GM18951 (cell line): ENCODE data around the gene SLX9.

ENCODE experiments used
- POLR2A ChIP-seq: IDR thresholded peaks from 4 replicates; pipeline ENCODE4 v1.6.1; 2011; ENCODE audit warnings: mild to moderate bottlenecking; ENCODE audit not compliant: insufficient read length, insufficient read depth; ENCODE audit errors: extremely low read depth
- in situ Hi-C: fragments of 300-500 bp; cut with MboI; formaldehyde crosslinking; loops from one replicate; pipeline ENCODE4 v1.12.0; 2022; ENCODE audit warnings: low sequenced_read_pairs, mixed read lengths, inconsistent platforms; ENCODE audit not compliant: unreplicated experiment

SLX9 gene

DNA sequence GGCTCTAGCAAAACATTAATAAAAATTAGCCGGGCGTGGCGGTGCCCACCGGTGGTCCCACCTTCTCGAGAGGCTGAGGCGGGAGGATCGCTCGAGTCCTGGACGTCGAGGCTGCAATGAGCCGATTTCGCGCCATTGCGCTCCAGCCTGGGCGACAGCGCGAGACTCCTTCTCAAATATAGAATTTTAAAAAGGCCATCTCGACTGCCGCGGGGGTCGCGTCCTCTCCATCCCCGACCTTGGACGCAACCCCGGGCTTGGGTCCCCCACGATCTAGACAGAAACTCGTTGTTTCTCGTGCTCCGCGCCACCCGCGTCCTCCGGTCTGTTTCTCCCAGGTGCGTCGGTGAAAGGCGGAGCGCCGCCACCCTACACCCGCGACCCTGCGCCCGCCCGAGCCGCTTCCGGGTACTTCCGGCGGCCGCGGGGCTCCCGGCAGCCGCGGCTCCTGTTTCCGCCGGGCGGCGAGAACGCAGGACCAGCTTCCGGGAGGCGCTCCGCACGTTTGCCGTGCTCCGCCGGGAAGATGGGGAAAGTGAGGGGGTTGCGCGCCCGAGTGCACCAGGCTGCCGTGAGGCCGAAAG is at the start of gene SLX9:
Gene SLX9, plus strand, starts transcription at position 498 of the 584 bp plus-strand sequence. Its CDS starts 29 bp downstream, at position 527.
- in situ Hi-C loops, result loop anchor here (5.0 to 10.0 kb wide), 2 partner anchors 52 to 185 kb away; no protein-coding TSS in a partner anchor

DNA sequence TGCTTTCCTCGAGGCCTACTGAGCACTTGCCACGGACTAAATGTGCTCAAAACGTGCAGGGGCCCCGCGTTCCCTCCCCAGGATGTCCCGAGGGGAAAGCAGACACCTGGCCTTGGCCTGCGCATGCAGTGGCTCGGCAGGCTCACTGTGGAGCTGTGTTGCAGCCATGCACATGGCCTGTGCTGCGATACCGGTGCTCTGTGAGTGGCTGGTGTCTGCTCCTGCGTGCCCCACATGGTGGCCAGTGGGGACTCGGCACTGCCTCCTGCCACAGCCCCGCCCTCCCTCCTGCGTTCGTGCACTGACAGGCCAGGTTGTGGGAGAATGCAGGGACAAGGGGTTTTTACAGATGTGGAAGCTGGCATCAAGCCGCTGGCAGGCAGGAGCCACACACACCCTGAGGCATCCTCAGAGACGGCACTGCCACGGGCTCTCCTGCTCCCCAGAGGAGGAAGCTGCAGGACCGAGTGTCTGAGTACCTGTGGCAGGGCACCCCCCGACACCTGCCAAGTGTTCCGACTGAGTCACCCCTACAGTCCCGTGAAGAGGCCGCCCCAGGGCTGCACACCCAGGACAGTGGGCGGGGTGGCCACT is 49.4 kb upstream of the SLX9 start:
- no peak for TF ChIP-seq POLR2A
- in situ Hi-C loops, result no loop called here

More for the DNA sequence above, at the start of gene SLX9:
- peak; percentile 89 for TF ChIP-seq POLR2A

DNA sequence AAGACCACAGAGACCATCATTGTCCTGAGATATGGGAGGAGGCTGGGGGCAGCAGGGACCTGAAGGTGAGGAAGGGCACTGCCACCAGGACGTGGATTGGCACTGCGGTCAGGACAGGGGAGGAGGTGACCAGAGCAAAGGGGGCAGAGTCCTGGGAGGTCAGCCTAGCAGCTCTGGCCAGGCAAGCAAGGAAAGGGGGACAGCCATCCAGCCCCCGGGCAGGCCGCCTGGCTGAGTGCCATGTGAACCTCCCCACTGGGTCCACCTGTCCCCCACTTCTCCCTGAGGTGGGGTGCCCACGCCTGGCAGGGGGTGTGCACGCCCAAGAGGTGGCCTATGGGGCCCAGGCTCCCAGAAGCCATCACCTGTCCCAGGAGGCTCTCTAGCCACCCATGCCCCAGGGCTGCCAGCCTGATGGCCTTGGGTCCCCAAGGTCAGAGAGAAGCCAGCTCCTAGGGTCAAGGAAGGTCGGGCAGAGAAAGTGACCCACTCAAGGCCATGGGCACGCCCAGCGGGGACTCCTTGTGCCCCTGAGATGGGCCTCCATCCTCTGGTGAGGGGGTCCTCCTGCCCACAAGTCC is 48.8 kb upstream of the SLX9 start:
- no peak for TF ChIP-seq POLR2A

DNA sequence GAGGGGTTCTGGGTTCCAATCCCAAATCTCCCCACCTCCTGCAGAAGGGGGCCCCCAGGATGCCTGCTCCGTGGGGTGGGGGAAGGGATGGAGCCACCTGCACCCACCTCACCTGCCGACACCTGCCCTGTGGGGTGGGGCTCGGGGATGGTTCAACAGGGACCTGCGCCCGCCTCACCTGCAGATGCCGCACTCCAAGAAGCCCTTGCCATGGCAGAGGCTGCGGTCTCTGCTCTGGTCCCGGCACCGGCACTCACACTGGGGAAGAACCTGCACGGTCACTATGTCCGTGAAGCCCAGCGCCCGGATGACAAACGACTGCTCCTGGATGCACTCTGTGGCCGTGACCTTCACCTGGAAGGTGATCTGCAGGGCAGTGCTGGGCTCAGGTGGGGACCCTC is 48.2 kb upstream of the SLX9 start:
- no peak for TF ChIP-seq POLR2A
- in situ Hi-C loops, result no loop called here

More for the DNA sequence above, 48.8 kb upstream of the SLX9 start:
- in situ Hi-C loops, result no loop called here

DNA sequence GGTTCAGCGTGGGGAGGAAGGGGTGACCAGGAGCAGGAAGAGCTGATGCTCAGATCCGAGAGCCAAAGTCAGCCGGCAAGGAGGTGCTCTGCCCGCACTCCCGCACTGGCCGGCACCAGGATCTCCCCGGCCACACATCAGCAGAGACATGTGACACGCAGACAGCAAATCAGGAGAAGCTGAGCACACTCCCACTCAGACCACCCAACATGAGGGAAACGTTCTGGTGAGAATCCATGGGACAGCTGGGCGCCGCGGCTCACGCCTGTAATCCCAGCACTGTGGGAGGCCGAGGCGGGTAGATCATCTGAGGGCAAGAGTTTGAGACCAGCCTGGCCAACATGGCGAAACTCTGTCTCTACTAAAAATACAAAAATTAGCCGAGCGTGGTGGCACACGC is 47.7 kb upstream of the SLX9 start:
- in situ Hi-C loops, result no loop called here
- no peak for TF ChIP-seq POLR2A

- in situ Hi-C loops, result no loop called here
- TF ChIP-seq POLR2A, result no peak
Observed at GRCh38 chr21:44892536-44893277, 47.1 kb upstream of the SLX9 start.

DNA sequence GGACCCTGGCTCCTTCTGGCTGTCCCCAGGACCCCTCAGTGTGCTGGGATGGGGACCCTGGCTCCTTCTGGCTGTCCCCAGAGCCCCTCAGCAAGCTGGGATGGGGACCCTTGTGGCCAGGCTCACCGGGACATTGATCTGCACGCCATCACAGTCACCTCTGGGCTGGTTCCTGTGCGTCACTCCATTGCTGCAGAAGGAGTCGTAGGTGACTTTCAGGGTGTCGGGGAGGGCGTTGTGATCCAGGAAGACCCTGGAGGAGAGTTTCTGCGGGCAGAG is 46.6 kb upstream of the SLX9 start:
- in situ Hi-C loops, result no loop called here
- no peak for TF ChIP-seq POLR2A

DNA sequence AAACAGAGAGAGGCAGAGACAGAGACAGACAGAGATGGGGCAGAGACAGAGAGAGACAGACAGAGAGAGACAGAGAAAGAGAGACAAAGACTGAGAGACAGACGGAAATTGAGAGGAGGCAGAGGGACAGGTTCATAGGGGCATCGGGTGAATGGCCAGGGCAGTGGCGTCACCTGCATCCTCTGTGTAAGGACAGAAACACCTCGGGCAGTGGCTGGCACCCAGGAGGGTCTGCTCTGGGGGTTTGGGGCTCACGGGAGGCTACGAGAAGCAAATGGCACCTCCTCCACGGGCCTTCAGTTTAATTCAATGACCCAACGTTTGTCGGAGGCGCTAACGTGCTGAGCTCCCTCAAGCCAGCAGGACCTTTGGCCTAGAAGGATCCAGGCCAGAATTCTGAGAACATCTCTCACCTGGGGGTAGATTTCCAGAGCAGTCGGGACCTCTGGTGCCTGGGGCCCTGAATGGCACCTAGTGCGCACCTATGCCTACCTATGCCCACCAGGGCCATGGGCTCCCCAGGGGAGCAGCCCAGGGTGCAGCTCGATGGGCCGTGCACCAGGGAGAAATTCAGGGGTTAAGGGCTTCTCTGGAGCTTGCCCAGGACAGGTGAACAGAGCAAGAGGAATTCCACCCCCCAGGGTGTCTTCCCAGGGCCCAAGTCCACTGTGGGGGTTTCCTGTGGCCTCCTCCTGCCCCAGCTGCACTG is 45.7 kb upstream of the SLX9 start:
- in situ Hi-C loops, result no loop called here
- TF ChIP-seq POLR2A, result no peak

GRCh38 chr21:44894687-44895302 is 45.0 kb upstream of the SLX9 start:
- in situ Hi-C loops, result no loop called here
- TF ChIP-seq POLR2A, result no peak

DNA sequence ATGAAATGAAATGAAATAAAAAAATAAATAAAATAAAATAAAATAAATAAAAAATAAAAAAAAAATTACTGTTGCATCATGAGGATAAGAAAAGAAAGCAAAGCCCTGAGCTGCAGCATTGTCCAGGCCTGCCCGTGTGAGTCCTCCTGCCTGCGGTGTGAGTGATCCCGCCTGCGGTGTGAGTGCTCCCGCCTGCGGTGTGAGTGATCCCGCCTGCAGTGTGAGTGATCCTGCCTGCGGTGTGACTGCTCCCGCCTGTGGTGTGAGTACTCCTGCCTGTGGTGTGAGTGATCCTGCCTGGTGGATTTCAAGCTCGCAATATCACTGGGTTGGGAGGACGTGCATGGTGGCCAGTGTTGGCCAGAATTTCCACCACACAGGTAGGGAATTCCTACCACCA is 44.0 kb upstream of the SLX9 start:
- in situ Hi-C loops, result no loop called here
- TF ChIP-seq POLR2A, result no peak

DNA sequence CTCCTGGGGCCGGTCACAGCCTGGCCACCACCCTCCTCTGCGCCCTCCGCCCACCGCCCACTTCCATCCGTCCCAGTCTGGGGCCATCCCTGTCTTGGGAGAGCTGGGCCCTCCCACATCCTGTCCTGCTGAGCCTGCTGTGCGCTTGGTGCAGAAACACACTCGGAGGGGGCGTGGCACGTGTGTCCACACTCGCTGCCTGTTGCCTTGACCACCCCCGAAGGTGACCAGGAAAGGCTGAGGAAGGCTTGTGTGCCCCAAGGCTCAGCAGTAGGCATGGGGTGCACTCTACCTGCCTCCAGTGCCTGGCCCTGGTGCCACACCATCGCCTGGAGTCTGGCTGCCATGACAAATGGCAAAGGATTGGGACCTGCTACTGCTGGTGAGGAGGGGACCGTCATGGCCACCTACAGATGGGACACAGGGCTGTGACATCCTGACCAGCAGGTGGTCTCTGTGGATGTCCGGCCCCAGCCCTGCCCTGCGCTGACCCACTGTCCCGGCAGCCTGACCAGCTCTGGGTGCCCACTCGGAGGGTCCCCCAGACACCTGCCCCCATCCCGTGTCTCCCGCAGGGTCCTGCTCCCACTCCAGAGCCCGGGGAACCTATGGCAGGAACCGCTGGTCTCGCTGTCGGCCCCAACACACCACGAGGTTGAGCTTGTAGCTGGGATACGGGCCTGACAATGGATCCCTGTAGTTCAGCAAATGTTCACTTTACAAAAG is 43.1 kb upstream of the SLX9 start:
- TF ChIP-seq POLR2A, result no peak
- in situ Hi-C loops, result no loop called here

GRCh38 chr21:44897326-44898010 is 42.4 kb upstream of the SLX9 start:
- TF ChIP-seq POLR2A, result no peak
- in situ Hi-C loops, result no loop called here
